GM18517 (cell line): ENCODE measurements around the gene CDKAL1.
A peak's percentile ranks its signal among the peaks of the same experiment; 100 is the strongest.
"Not testable (repeated sequence)": the region's sequence is repeated elsewhere in the genome, so short reads cannot be mapped to it uniquely, and the experiment has no call there.

Source experiments
- ATAC-seq: cut with Tn5 transposase; IDR thresholded peaks from one replicate; pipeline ENCODE4 v1.9.1; 2021; ENCODE audit warnings: mild to moderate bottlenecking, moderate library complexity; ENCODE audit not compliant: unreplicated experiment

The CDKAL1 gene

DNA sequence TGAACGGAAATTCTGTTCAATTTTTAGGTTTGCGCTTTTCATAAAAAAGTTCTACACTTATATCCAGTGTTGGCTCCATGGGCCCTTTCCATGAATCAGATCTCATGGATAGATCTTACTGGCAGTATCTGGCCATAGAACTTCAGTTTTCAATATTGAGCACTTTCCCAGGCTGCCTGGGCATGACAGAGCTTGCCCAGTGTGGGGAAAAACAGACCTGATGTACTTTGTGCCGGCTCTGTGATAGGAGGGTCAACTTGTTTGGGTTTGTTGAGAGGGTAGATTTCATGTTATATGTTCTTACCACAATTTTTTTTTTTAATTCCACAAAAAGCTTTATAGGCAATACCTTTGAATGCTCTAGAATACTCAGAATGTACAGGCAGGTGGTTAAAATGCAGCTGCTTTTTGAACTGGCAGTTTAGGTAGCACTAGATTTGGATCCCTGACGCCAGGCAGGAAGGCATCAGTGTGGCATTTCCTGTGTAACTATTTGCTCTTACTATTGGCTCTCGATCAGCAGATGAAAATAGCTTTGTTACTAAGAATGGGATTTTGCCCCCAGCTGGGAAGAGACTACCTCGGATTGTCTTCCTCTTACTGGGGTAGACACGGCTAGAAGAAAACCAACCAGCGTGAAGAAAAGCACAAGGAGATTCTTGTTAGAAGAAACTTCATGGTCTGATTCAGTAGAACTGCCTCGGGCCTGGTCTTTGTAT, 654.4 kb downstream of the CDKAL1 start:
- ATAC-seq = peak; percentile 61

DNA sequence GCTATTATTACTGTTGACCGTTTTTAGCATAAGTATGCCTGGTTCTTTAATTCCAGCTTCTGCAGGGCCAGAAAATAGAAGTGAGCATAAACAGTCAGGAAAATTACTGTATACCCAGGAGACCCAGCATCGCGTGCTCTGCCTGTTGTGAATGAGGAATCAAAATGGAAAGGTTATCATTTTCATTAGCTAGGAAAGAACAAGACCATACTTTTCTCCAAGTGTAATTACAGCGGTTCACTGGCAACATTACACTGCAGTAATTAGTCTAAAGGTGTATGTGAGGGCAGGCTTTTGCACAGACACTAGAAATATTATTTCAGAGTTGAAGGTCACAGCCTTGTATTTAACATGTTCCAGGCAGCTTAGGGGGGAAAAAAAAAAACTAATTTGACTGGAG, 655.5 kb downstream of the CDKAL1 start:
- ATAC-seq = no peak

DNA sequence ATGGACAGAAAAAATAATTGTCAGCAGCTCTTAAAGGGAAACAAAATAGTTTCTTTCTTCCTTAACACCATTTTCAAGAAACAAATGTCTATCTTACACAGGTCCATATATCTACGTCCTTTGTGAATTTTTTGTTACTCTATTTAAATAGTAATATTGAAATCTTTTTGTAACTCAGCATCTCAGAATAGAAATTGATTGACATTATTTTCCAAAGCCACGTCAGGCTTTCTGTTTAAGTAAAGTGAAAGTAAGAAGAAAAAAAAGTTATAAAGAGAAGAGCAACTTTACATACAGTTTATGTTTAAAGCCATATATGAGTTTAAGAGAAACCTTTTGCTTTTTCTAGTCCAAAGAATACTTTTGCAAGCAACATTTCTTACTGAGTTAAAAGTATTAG, 656.4 kb downstream of the CDKAL1 start:
- ATAC-seq = no peak

DNA sequence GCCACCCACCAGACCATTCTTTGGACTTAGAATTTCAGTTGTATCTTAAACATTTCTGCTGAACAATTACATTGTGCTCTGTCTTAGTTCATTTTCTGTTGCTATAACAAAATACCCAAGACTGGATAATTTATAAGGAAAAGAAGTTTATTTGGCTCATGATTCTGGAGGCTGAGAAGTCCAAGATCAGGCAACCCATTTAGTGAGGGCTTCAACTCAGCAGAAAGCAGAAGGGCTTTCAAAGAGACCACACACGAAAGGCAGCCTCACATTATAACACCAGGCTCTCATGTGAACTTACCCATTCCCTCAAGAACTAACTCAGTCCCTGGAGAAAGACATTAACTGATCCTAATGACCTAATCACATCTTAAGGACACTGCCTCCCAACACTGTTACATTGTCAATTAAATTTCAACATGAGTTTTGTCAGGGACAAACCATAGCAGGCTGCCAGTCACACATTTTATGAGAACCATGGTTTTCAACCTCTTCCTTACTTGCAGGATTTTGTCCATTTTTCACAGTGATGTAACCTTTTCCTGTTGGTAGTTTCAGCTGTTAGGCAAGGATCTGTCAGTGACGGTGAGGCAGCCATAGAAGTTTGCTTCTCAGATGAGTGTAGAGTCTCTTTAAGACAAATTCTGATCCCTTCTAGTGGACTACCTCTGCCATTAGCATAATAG, 659.7 kb downstream of the CDKAL1 start:
- no peak for ATAC-seq

DNA sequence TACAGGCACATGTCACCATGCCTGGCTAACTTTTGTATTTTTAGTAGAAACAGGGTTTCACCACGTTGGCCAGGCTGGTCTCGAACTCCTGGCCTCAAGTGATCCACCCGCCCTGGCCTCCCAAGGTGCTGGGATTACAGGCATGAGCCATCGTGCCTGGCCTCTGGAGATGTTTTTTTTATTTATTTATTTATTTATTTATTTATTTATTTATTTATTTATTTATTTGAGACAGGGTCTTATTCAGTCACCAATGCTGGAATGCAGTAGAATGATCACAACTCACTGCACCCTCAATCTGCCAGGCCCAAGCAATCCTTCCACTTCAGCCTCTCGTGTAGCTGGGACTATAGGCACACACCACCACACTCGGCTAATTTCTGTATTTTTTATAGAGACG, 661.0 kb downstream of the CDKAL1 start:
- ATAC-seq = not testable (repeated sequence)

DNA sequence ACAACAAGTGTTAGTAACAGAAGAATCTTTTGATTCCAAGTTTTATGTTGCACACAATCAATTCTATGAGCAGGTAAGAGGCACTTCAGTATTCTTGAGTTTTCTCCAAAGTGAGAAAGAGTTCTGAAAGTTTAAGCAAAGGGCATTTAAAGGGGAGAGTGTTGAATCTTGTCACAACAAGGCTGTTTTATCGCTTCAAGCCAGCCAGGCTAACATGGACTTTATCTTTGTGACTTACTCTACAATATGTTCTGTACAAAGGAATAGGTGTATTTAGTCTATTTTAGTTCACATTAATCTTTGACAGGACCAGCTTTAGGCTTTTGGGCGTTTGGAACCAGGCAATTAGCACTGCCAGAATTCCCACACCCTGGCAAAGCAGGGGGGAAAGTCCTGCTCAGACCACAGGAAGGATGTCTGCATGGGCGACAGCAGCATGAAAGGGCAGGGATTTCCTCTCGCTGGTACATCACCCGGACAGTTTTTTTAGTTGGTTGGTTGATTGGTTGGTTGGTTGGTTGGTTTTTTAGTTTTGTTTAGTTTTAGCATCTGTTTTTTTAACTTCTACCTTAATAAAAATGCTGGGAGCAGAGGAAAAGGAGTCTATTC, 663.9 kb downstream of the CDKAL1 start:
- no peak for ATAC-seq

DNA sequence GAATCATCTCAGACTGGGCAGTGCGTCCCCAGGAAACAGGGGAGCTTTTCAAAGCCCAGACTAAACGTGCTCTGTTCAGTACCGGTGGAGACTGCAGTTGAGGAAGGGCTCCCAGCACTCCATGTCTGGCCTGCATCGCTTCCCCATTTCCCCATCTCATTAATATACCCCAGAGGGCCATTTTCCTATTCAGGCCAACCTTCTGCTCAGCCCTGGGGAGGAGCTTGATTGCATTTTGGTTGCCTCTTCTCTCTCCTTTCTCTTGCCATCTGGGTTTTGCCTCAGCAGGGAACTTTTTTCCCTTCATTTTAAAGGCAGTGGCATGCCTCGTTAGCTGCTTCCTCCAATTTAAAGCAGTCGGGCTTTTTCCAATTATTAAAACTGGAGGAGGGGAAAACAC, 665.0 kb downstream of the CDKAL1 start:
- ATAC-seq = no peak

DNA sequence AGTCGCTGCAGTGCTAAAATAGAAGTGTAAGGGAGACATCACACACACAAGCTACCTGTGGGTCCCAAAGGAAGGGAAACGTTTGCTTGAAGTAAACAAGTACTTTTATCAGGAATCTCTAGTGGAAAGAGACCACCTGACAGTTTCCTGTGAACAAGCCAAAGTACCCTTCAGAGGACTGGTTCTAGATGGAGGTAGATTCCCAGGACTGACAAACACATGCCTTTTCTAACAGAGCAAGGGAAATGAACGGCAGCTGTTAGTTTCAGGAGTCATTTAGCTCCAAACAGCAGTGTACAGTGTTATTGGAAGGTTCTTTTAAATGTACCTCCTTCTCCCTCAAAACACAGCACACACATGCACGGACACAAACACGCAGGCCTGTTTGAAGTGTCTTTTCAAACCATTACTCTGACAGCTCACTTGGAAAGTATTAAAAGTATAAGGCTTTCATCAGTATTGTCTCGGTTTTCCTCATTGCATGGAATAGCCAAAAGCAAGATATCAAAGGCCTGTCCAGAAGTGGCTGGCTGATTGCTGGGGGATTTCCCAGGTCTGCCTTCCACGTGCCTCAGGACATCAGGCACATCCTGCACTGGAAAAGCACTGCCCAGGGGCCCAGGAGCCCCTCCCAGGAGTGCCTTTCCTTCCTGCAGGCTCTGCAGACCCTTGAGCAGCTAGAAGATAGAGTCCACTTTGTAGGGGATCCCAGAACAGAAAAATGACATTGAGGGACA, 666.0 kb downstream of the CDKAL1 start:
- no peak for ATAC-seq

DNA sequence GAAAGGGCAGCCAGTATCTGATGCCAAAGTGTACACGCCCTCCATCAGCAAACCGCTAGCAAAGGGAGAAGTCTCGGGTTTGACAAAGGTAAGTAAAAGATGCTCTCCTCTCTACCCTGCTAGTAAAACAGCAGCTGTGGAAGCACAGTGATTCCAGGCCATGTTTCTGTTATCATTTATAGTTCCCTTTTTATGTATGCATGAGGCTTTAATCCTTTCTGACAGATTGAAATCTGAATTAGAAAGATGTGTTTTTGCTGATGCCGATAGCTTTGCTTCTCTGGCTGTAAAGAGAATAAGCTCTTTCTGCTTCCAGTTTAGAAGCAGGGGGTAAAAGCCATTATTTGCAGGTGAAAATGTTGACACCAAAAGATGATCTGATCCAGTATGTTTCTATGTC, 666.9 kb downstream of the CDKAL1 start:
- ATAC-seq = no peak

DNA sequence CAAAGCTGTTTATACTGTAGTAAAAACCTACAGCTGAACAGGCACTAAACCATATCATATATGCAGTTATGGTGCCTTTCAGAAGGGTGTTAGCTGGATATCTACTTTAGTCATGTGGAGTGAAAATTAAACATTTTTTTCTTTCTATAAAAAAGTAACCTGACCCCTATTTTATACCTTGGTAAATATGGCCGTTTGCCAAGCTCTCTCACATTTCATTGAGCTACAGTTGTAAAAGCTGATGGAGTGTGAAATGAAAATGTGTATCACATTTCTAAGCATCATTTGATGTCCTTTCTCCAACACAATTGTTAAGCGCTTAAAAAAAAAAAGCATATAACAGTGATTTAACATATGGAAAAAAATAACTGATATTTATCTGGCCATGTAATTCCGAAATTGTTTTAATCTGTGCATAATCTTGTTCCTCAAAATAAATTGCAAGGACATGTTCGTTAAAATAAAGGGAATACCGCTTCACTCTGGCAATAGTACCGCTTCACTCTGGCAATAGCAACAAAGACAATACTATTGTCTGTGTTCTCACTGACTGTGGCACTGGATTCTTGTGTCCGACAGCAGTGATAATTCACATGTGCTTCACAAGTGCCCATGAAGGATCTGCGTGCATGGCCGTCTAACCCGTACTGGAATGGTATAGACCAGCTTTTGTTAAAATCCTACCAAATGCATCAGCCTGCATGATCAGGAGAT, 667.5 kb downstream of the CDKAL1 start:
- no peak for ATAC-seq

DNA sequence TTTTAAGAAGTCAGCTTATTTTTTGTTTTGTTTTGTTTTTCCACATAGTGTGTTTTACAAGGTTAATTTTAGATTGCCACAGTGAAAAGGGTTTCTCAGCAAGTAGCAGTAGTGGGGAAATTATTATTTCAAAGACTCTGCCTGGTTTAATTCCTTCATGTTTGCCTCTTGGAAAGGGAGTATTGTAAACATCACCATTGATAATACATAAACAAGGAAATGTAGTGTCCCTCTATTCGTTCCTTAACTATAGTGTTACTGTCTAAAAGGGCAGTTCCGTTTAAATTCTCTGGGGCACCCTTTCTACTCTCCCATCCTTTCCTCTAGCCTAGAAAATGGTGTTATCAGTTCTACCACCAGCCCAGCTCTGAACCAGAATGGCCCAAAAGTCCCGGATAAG, 668.3 kb downstream of the CDKAL1 start:
- ATAC-seq = no peak

DNA sequence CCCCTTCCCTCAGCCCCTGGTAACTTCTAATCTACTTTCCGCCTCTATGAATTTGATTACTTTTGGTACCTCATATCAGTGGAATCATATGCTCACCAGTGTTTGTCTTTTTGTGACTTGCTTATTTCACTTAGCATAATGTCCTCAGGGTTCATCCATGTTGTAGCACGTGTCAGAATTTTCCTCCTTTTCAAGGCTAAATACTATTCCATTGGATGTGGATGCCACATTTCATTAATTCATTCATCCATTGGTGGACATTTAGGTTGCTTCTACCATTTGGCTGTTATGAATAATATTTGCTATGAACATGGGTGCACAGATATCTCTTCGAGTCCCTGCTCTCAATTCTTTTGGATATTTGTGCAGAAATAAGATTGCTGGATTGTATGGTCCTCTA, 670.7 kb downstream of the CDKAL1 start:
- no peak for ATAC-seq

DNA sequence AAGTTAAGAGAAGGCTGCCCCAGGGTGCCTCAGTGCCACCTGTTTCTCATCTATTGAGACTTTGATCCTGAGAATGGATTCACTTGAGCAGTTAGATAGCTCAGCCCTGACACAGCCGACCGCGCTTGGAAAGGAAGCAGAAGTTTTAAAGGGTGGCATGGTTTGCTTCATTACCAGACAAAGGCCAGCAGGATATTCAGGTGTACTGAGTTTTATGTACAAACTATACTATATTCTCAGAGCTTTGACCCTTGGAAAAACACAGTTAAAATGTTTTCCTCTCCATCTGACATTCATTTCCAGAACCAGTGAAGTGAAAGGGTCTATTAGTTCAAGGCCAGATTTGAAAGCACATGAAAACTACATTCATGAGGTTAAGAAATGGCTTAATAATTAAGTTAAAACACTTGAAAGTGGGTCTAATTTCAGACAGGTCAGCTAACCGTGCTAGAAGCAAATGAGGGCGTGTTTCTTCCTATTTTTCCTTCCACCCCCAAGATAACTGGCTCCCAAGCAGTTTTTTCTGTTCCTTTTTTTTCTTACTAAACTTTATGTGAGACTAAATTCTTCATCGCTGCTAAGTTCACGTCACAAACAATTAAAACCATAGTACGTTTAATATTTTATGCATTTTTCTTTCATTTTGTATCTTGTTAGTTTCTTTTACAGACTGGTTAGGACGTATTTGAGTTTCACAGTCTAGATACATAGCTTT, 674.0 kb downstream of the CDKAL1 start:
- no peak for ATAC-seq

DNA sequence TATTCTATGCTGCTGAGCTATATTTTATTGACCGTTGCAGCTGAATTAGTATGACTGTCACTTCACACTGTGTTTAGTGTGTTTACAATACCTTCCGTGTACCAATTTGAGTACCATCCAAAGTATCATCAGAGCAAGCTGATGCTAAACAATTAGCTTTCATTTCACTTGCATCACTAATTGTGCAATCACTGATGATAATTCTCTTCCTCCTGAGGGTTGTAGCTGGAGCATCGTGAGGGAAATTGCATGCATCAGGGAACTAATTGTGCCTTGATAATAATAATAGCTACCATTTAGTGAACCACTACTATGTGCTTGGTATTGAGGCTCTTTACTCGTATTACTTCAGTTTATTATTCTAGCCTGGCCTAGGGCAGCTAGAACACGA, 674.5 kb downstream of the CDKAL1 start:
- no peak for ATAC-seq

DNA sequence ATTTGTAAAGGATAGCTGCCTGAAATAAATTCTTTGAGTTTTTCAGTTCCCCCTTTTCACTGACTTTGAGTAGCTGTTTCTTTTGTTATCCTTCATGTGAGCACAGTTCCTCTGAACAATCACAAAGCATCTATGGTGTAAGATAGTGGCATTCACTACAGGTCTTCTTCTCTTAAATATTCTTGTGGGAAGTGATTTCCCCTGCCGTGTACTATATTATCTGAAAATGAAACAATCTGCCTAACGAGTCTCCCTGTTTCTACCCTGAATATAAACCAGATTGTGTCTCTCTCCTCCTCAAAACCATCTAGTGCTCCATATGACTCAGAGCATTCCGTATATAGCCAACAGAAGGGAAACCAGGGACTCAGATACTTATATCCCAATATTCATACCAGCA, 679.2 kb downstream of the CDKAL1 start:
- peak; percentile 78 for ATAC-seq

DNA sequence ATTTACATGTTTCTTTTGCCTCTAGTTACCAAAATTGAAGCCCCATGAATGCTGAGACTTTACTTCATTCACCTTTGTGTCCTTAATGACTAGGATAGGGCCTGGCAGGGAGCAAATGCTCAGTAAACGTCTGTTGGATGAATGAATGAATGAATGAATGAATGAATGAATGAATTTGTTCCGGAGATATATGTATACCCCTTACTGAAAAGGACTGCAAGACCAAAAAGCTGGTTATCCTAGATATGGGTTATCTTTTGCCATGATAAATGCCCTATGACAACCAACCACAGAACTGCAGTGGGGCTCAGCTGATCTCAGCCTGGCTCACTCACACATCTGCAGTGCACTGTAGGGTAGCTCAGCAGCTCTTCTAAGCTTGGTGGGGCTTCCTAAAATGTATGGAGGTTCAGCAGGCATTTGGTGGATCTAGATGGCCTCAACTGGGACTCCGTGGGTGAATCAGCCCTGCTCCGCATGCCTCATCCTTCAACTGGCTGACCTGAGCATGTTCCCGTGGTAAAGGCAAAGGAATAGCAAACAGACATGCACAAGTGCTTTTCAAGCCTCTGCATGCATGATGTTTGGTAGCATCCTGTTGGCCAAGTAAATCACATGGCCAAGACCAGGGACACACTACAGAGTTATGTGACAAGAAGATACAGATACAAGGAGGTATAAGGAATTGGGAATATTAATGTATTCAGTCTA, 680.6 kb downstream of the CDKAL1 start:
- no peak for ATAC-seq

DNA sequence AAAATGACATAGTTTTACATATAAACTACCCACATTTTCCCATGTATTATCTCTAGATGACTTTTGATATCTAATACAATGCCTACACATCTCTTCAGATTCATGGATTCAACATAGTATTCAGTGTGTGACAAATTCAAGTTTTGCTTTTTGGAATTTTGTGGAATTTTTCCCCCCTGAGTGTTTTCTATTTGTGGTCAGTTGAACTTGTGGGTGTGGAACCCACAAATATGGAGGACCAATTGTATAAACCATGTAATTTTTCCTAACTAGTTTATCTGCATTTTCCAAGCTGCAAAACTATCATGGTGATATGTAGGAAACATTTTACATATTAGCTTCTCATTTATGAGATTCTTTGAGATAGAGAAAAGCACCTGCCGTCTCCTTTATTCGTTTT, 685.0 kb downstream of the CDKAL1 start:
- no peak for ATAC-seq

DNA sequence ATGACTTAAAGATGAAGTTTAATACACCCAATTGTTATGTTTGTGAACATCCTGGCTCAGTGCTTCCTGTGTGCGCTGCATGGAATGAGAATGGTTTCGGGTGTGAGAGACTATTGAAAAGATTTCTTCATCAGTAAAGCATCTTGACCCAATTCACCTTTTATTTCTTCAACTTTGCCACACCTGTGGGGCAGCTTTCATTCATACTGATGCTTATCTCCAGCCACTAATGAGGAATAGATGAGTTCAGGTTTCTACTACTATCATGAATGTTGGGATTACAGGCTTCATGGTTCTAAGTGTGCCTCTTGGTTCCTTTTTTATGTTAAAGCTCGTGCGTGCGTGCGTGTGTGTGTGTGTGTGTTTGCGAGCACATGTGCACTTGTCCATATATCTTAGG, 685.6 kb downstream of the CDKAL1 start:
- ATAC-seq = no peak

DNA sequence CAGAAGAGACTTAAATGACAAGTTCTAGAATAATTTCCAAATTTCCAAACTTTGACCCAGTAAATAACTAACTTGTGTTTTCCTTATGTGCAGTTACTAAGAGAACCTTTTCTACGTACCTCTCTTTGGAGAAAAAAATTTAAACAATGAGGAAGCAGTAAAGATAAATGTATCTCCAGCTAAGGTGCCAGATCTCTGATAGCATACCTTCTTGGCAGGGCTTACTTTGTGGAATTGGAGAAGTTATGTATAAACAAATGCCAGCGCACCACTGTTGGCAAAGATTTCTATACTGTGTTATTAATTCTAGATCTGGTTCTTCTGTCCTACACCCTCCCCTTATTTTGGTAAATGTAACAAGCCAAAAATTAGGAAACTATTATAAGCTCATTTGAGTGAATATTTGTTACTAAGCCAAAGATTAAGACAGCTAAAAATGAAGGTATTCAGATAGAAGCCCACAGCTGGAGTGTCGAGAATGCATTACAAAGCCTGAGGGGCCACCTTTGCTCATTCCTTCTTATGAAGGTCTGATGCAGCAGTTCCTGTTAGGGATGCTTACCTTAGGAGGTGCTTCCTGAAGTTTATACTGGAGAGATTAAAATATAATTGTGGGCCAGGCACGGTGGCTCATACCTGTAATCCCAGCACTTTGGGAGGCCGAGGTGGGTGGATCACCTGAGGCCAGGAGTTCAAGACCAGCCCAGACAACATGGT, 686.2 kb downstream of the CDKAL1 start:
- ATAC-seq = no peak
